NB4 (cell line): Measurements from ENCODE around the gene CEP131.

Experiments
- POLR2A ChIP-seq: IDR thresholded peaks from 2 replicates; pipeline ENCODE4 v1.6.1; 2011; ENCODE audit warnings: mild to moderate bottlenecking; ENCODE audit not compliant: insufficient read length; ENCODE audit errors: extremely low read depth
- TF ChIP-seq, protein P1 (sequence below): IDR thresholded peaks from one replicate; pipeline ENCODE4 v1.5.1; 2012; ENCODE audit warnings: low read depth, low read length

DNA sequence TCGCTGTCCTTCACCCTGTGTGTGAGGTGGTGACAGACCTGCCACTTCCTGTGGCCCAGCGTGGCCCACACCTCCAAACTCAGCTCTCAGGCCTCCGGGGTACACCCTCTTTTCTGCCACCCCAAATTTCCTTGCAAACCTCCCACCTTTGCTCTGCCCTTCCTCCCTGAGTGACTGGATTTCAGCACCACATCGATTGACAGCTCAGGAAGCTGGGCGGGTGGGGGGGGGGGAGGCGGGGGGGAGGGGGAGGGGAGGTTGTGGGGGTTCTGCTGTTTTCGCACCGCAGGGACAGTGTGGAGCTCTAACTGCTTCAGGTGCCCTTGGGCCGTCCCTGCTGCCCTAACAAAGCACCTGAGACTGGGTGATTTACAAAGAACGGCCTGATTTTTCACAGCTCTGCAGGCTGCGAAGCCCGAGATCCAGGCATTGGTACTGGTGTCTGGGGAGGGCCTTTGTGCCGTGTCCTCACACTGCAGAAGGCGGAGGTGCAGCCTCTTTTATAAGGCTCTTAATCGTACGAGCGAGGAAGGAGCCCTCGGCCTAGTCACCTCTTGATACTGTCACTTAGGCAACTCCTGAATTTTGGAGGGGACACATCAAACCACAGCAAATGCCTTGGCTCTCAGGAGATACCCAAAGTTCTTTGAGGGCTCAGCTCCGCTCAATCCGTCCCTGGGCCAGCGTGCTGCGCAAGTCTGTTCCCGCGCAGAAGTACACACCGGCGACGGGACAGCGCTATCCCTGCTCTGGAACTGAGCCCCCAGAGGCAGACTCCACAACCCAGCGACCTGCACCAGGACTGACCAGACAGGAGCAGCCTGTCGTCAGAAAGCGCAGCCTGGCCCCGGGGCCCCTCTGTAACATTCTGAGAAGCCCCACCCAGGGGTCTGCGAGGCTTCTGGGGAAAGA lies 19.9 kb upstream of the CEP131 start:
- TF ChIP-seq, protein P1, sequence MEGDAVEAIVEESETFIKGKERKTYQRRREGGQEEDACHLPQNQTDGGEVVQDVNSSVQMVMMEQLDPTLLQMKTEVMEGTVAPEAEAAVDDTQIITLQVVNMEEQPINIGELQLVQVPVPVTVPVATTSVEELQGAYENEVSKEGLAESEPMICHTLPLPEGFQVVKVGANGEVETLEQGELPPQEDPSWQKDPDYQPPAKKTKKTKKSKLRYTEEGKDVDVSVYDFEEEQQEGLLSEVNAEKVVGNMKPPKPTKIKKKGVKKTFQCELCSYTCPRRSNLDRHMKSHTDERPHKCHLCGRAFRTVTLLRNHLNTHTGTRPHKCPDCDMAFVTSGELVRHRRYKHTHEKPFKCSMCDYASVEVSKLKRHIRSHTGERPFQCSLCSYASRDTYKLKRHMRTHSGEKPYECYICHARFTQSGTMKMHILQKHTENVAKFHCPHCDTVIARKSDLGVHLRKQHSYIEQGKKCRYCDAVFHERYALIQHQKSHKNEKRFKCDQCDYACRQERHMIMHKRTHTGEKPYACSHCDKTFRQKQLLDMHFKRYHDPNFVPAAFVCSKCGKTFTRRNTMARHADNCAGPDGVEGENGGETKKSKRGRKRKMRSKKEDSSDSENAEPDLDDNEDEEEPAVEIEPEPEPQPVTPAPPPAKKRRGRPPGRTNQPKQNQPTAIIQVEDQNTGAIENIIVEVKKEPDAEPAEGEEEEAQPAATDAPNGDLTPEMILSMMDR = no peak
- TF ChIP-seq POLR2A = no peak
